Measurements from ENCODE around the gene KIF9. TPM values are rescaled to one million over a fixed set of nuclear protein-coding genes. Genes with fewer than 3 reads are reported as not detected.

The KIF9 gene
- polyA plus RNA-seq, 1 donor from 2014 or later = 15.6 TPM

- peaks cover 6% of the 10 kb centered on the region for H3K36me3 ChIP-seq (ENCODE audit: insufficient read depth, low read length)
- H3K4me2 ChIP-seq (ENCODE audit: low read length) = no peak overlapping the region
- no peaks in the 10 kb centered on the region for H3K27me3 ChIP-seq (ENCODE audit: insufficient read depth, low read depth, low read length)
- H2AFZ ChIP-seq (ENCODE audit: low read depth, low read length) = no peak overlapping the region
- no peak overlapping the region for H3K4me3 ChIP-seq (ENCODE audit: low read length)
- no peaks in the 10 kb centered on the region for H3K9me2 ChIP-seq (ENCODE audit: insufficient read depth, low read length)
- H3K27ac ChIP-seq (ENCODE audit: low read length) = no peak overlapping the region
- H4K20me1 ChIP-seq (ENCODE audit: insufficient read depth) = no peaks in the 10 kb centered on the region
- H3F3A ChIP-seq (ENCODE audit: insufficient read depth, low read length, poor library complexity, severe bottlenecking) = no peaks in the 10 kb centered on the region
- TF ChIP-seq EZH2 (IDR thresholded peaks at IDR 0.05; ENCODE audit: borderline replicate concordance, insufficient read depth, low read length, poor library complexity, severe bottlenecking) (no peak), RAD21 (conservative IDR thresholded peaks at IDR 0.05) (no peak)
- no peaks in the 10 kb centered on the region for H3K9me3 ChIP-seq (ENCODE audit: low read length)
- H3K79me2 ChIP-seq (replicated peaks; ENCODE audit: insufficient read depth, low read length) = peaks cover 5% of the 10 kb centered on the region
- no peak overlapping the region for H3K9ac ChIP-seq (ENCODE audit: low read length)
These were observed 13.4 kb upstream of the KIF9 start for GRCh38 chr3:47295976-47296375.

DNA sequence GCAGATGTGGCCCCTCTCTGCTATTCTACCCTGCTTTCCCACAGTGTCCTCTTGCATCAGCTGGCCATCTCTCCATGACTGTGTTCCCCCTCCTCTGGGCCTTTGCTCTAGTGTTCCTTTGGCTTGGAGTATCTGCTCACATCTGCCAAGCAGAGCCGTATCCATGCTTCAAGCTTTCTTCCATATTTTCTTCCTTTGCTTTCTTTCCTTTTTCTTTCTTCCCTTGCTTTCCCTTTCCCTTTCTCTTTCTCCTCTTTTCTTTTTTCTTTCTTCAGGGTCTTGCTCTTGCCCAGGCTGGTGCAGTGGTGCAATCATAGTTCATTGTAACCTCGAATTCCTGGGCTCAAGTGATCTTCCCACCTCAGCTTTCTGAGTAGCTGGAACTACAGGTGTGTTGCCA, 12.7 kb upstream of the KIF9 start:
- Histone ChIP-seq H3K27me3 (ENCODE audit: insufficient read depth, low read depth, low read length) (no peaks in the 10 kb centered on the region), H3F3A (ENCODE audit: insufficient read depth, low read length, poor library complexity, severe bottlenecking) (no peaks in the 10 kb centered on the region), H3K9ac (ENCODE audit: low read length) (no peak overlapping the region), H3K4me2 (ENCODE audit: low read length) (no peak overlapping the region), H4K20me1 (ENCODE audit: insufficient read depth) (no peaks in the 10 kb centered on the region), H3K79me2 (replicated peaks; ENCODE audit: insufficient read depth, low read length) (peaks cover 5% of the 10 kb centered on the region), H3K4me3 (ENCODE audit: low read length) (no peak overlapping the region), H3K9me3 (ENCODE audit: low read length) (no peaks in the 10 kb centered on the region), H3K9me2 (ENCODE audit: insufficient read depth, low read length) (no peaks in the 10 kb centered on the region), H2AFZ (ENCODE audit: low read depth, low read length) (no peak overlapping the region), H3K27ac (ENCODE audit: low read length) (no peak overlapping the region), H3K36me3 (ENCODE audit: insufficient read depth, low read length) (peaks cover 6% of the 10 kb centered on the region)
- TF ChIP-seq RAD21 (conservative IDR thresholded peaks at IDR 0.05) (no peak), POLR2AphosphoS5 (IDR thresholded peaks at IDR 0.05) (no peak), EZH2 (IDR thresholded peaks at IDR 0.05; ENCODE audit: borderline replicate concordance, insufficient read depth, low read length, poor library complexity, severe bottlenecking) (no peak), EP300 (conservative IDR thresholded peaks at IDR 0.05; ENCODE audit: poor library complexity, severe bottlenecking) (no peak), SMC3 (conservative IDR thresholded peaks at IDR 0.05; ENCODE audit: poor library complexity) (no peak), CTCF (IDR thresholded peaks at IDR 0.05; ENCODE audit: poor library complexity, severe bottlenecking) (no peak), MXI1 (conservative IDR thresholded peaks at IDR 0.05; ENCODE audit: poor library complexity, severe bottlenecking) (no peak), TAF1 (IDR thresholded peaks at IDR 0.05; ENCODE audit: low read depth) (no peak)
- TF ChIP-seq, protein P1, sequence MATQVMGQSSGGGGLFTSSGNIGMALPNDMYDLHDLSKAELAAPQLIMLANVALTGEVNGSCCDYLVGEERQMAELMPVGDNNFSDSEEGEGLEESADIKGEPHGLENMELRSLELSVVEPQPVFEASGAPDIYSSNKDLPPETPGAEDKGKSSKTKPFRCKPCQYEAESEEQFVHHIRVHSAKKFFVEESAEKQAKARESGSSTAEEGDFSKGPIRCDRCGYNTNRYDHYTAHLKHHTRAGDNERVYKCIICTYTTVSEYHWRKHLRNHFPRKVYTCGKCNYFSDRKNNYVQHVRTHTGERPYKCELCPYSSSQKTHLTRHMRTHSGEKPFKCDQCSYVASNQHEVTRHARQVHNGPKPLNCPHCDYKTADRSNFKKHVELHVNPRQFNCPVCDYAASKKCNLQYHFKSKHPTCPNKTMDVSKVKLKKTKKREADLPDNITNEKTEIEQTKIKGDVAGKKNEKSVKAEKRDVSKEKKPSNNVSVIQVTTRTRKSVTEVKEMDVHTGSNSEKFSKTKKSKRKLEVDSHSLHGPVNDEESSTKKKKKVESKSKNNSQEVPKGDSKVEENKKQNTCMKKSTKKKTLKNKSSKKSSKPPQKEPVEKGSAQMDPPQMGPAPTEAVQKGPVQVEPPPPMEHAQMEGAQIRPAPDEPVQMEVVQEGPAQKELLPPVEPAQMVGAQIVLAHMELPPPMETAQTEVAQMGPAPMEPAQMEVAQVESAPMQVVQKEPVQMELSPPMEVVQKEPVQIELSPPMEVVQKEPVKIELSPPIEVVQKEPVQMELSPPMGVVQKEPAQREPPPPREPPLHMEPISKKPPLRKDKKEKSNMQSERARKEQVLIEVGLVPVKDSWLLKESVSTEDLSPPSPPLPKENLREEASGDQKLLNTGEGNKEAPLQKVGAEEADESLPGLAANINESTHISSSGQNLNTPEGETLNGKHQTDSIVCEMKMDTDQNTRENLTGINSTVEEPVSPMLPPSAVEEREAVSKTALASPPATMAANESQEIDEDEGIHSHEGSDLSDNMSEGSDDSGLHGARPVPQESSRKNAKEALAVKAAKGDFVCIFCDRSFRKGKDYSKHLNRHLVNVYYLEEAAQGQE (IDR thresholded peaks at IDR 0.05; ENCODE audit: borderline replicate concordance) = no peak

- TF ChIP-seq RAD21 (conservative IDR thresholded peaks at IDR 0.05) (no peak), TAF1 (IDR thresholded peaks at IDR 0.05; ENCODE audit: low read depth) (no peak), EZH2 (IDR thresholded peaks at IDR 0.05; ENCODE audit: borderline replicate concordance, insufficient read depth, low read length, poor library complexity, severe bottlenecking) (no peak), SMC3 (conservative IDR thresholded peaks at IDR 0.05; ENCODE audit: poor library complexity) (no peak), EP300 (conservative IDR thresholded peaks at IDR 0.05; ENCODE audit: poor library complexity, severe bottlenecking) (no peak), CTCF (IDR thresholded peaks at IDR 0.05; ENCODE audit: poor library complexity, severe bottlenecking) (no peak), MXI1 (conservative IDR thresholded peaks at IDR 0.05; ENCODE audit: poor library complexity, severe bottlenecking) (no peak), POLR2AphosphoS5 (IDR thresholded peaks at IDR 0.05) (no peak)
- TF ChIP-seq, protein P1 (IDR thresholded peaks at IDR 0.05; ENCODE audit: borderline replicate concordance) = no peak
- no peak overlapping the region for H3K4me2 ChIP-seq (ENCODE audit: low read length)
- no peak overlapping the region for H3K9ac ChIP-seq (ENCODE audit: low read length)
- peaks cover 6% of the 10 kb centered on the region for H3K36me3 ChIP-seq (ENCODE audit: insufficient read depth, low read length)
- no peak overlapping the region for H3K27ac ChIP-seq (ENCODE audit: low read length)
- no peaks in the 10 kb centered on the region for H3K9me3 ChIP-seq (ENCODE audit: low read length)
- H3K27me3 ChIP-seq (ENCODE audit: insufficient read depth, low read depth, low read length) = no peaks in the 10 kb centered on the region
- no peaks in the 10 kb centered on the region for H4K20me1 ChIP-seq (ENCODE audit: insufficient read depth)
- no peak overlapping the region for H2AFZ ChIP-seq (ENCODE audit: low read depth, low read length)
- no peaks in the 10 kb centered on the region for H3F3A ChIP-seq (ENCODE audit: insufficient read depth, low read length, poor library complexity, severe bottlenecking)
- peaks cover 5% of the 10 kb centered on the region for H3K79me2 ChIP-seq (replicated peaks; ENCODE audit: insufficient read depth, low read length)
- no peaks in the 10 kb centered on the region for H3K9me2 ChIP-seq (ENCODE audit: insufficient read depth, low read length)
- no peak overlapping the region for H3K4me3 ChIP-seq (ENCODE audit: low read length)
These were observed 11.8 kb upstream of the KIF9 start for GRCh38 chr3:47294392-47294791.
